ENCODE measurements around the gene OSBPL6. TPM values are rescaled to one million over a fixed set of nuclear protein-coding genes. Genes with fewer than 3 reads are reported as not detected.

Gene OSBPL6
- total RNA-seq, 6 donors from 2014 or later: 2.0 to 35.4 (median 5.1) TPM

GRCh38 chr2:178269438-178270224, 75.3 kb downstream of the OSBPL6 start:
- 98% methylated on average over 5 of the region's 5 CpGs for WGBS, 2 donors
- Histone ChIP-seq H3K36me3 (no peaks in the 10 kb centered on the region), H3K4me3 (no peak overlapping the region), H3K9me3 (no peaks in the 10 kb centered on the region), H3K27ac (no peak overlapping the region), H3K4me1 (no peaks in the 10 kb centered on the region), H3K27me3 (no peaks in the 10 kb centered on the region)
- DNase-seq (no peak), ATAC-seq (ENCODE audit: low FRiP score in 2 of 2) (no peak)
- TF ChIP-seq, protein P1, sequence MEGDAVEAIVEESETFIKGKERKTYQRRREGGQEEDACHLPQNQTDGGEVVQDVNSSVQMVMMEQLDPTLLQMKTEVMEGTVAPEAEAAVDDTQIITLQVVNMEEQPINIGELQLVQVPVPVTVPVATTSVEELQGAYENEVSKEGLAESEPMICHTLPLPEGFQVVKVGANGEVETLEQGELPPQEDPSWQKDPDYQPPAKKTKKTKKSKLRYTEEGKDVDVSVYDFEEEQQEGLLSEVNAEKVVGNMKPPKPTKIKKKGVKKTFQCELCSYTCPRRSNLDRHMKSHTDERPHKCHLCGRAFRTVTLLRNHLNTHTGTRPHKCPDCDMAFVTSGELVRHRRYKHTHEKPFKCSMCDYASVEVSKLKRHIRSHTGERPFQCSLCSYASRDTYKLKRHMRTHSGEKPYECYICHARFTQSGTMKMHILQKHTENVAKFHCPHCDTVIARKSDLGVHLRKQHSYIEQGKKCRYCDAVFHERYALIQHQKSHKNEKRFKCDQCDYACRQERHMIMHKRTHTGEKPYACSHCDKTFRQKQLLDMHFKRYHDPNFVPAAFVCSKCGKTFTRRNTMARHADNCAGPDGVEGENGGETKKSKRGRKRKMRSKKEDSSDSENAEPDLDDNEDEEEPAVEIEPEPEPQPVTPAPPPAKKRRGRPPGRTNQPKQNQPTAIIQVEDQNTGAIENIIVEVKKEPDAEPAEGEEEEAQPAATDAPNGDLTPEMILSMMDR (IDR thresholded peaks at IDR 0.05): no peak
- no peak for TF ChIP-seq POLR2AphosphoS5 (IDR thresholded peaks at IDR 0.05)
- no peak for TF ChIP-seq EP300 (IDR thresholded peaks at IDR 0.05)
- no peak for TF ChIP-seq POLR2A (IDR thresholded peaks at IDR 0.05)

GRCh38 chr2:178270338-178270737, 76.0 kb downstream of the OSBPL6 start:
- no peak for ATAC-seq (ENCODE audit: low FRiP score in 2 of 2)
- WGBS, 2 donors: 94 to 96% methylated on average over 5 of the region's 5 CpGs
- DNase-seq: no peak
- no peak overlapping the region for H3K4me3 ChIP-seq
- H3K4me1 ChIP-seq: no peaks in the 10 kb centered on the region
- H3K27me3 ChIP-seq: no peaks in the 10 kb centered on the region
- TF ChIP-seq POLR2A (IDR thresholded peaks at IDR 0.05): no peak
- no peaks in the 10 kb centered on the region for H3K9me3 ChIP-seq
- H3K36me3 ChIP-seq: no peaks in the 10 kb centered on the region
- no peak overlapping the region for H3K27ac ChIP-seq

DNA sequence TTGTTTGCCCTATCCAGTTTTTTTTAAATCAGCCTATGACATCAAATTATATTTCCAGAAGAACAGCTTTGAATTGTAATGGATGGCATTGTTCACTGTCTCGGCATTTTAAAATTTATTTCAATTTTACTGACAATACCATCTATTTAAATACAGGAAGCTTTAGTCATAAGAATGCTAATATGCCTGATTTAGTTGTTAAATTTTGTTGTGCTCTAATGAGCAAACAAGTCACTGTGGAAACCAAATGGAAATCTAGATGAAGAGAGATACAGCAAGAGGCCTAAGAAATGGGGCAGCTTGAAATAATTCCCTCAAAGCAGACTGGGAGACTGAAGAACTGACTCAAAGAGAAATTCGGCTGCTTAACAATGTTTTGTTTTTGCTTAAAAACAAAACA, 76.8 kb downstream of the OSBPL6 start:
- Histone ChIP-seq H3K9me3 (no peaks in the 10 kb centered on the region), H3K27ac (no peak overlapping the region), H3K4me1 (no peaks in the 10 kb centered on the region), H3K36me3 (no peaks in the 10 kb centered on the region), H3K27me3 (no peaks in the 10 kb centered on the region), H3K4me3 (no peak overlapping the region)
- ATAC-seq (ENCODE audit: low FRiP score in 2 of 2): no peak
- DNase-seq: no peak
- TF ChIP-seq POLR2AphosphoS5 (IDR thresholded peaks at IDR 0.05) (no peak), POLR2A (IDR thresholded peaks at IDR 0.05) (no peak), EP300 (IDR thresholded peaks at IDR 0.05) (no peak)
- TF ChIP-seq, protein P1 (IDR thresholded peaks at IDR 0.05): no peak
- WGBS, 2 donors: 86 to 96% methylated on average over 2 of the region's 2 CpGs

DNA sequence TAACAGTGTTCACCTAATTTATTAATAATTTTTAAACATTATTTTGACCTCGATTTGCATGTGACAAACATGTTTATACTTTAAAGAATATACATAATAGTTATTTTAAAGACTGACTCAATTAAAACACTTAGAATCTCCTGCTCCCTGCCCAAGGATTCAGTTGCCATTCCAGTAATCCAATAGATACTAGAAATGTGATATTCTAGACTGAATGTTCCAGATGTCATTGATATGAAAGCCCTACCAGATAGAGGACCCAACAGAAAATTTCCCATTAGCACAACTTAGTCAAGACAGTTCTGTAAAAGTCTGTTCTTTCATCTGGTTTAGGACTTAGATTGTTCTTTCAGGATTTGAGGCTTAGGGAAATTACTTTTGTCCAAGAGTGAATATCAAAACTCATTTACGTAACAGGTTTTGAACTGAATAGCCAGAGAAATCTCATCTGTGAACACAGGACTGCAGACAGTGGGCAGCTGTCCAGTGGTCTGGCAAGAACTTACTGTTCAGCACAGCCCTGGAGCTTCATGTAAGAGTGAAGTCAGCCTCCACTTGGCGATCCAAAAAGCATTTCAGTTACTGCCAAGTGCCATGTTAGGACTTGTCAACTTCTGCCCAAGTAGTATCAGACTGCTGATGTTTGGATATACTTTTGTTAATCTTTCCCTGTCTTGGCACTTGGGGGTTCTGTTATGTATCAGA, 77.5 kb downstream of the OSBPL6 start:
- no peak overlapping the region for H3K27ac ChIP-seq
- ATAC-seq (ENCODE audit: low FRiP score in 2 of 2) (peak; percentile 65 to 88), DNase-seq (peak in 1 of 2 donors; percentile 26)
- H3K36me3 ChIP-seq: no peaks in the 10 kb centered on the region
- TF ChIP-seq, protein P1 (IDR thresholded peaks at IDR 0.05): no peak
- TF ChIP-seq EP300 (IDR thresholded peaks at IDR 0.05) (no peak), POLR2A (IDR thresholded peaks at IDR 0.05) (no peak), POLR2AphosphoS5 (IDR thresholded peaks at IDR 0.05) (no peak)
- H3K9me3 ChIP-seq: no peaks in the 10 kb centered on the region
- H3K4me3 ChIP-seq: no peak overlapping the region
- no peaks in the 10 kb centered on the region for H3K27me3 ChIP-seq
- no peaks in the 10 kb centered on the region for H3K4me1 ChIP-seq
- 67 to 77% methylated on average over 3 of the region's 3 CpGs for WGBS, 2 donors

DNA sequence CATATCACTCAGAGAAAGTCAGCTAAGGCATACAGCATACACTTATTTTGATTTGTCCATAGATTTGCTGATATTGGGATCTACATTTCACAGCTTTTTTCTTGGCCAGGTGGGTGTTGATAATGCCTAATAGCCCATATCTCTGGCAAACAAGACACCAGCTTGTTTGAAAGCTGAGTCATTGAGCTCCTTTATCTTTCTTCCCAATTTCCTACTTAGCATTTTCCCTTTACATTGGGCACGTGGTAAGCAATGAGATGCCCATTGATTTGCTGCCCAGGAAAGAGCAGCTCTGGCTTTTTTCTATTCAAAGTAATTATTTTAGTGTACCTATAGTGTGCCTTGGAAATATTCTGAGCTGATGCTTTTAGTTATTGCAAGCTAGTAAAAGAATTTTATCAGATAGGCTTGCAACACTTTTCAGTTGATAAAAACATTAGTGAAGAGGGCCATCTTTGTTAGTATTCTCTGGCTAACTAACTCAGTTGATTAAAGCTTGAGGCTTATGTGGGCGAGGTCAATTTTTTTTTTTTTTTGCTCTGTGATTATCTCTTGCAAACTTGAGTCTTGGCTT, 79.6 kb downstream of the OSBPL6 start:
- Histone ChIP-seq H3K9me3 (no peaks in the 10 kb centered on the region), H3K36me3 (no peaks in the 10 kb centered on the region), H3K4me1 (no peaks in the 10 kb centered on the region), H3K27me3 (no peaks in the 10 kb centered on the region), H3K4me3 (no peak overlapping the region), H3K27ac (no peak overlapping the region)
- DNase-seq: no peak
- 62 to 66% methylated on average over 2 of the region's 2 CpGs for WGBS, 2 donors
- ATAC-seq (ENCODE audit: low FRiP score in 2 of 2): no peak
- TF ChIP-seq EP300 (IDR thresholded peaks at IDR 0.05) (no peak), POLR2AphosphoS5 (IDR thresholded peaks at IDR 0.05) (no peak), POLR2A (IDR thresholded peaks at IDR 0.05) (no peak)
- TF ChIP-seq, protein P1 (IDR thresholded peaks at IDR 0.05): no peak
